HG03558 (cell line): Measurements from ENCODE around the gene GSTM3.

Experiments used
- ATAC-seq: cut with Tn5 transposase; IDR thresholded peaks from one replicate; pipeline ENCODE4 v1.9.1; 2021; ENCODE audit warnings: moderate number of reproducible peaks; ENCODE audit not compliant: unreplicated experiment; ENCODE audit errors: extremely low read depth

GSTM3 gene

GRCh38 chr1:109740615-109741373 lies at the start of gene GSTM3:
Gene GSTM3 (minus strand): TSS chr1:109741038. CDS start chr1:109740287, 751 bp downstream.
- no peak for ATAC-seq

GRCh38 chr1:109790329-109790728 lies 49.5 kb upstream of the GSTM3 start:
- ATAC-seq, result no peak

- ATAC-seq, result no peak
These were observed 48.8 kb upstream of the GSTM3 start for GRCh38 chr1:109789551-109790180.

- no peak for ATAC-seq
These were observed 48.1 kb upstream of the GSTM3 start for GRCh38 chr1:109788695-109789521.

GRCh38 chr1:109787845-109788601 lies 47.2 kb upstream of the GSTM3 start:
- no peak for ATAC-seq

GRCh38 chr1:109787211-109787844 lies 46.5 kb upstream of the GSTM3 start:
- ATAC-seq, result no peak

GRCh38 chr1:109786531-109787021 lies 45.7 kb upstream of the GSTM3 start:
- ATAC-seq, result no peak

- ATAC-seq, result no peak
These were observed 45.3 kb upstream of the GSTM3 start for GRCh38 chr1:109786112-109786480.

GRCh38 chr1:109785446-109786111 lies 44.7 kb upstream of the GSTM3 start:
- ATAC-seq, result no peak

GRCh38 chr1:109784551-109785252 lies 43.9 kb upstream of the GSTM3 start:
- ATAC-seq, result no peak

- no peak for ATAC-seq
These were observed 42.6 kb upstream of the GSTM3 start for GRCh38 chr1:109783436-109783835.

- ATAC-seq, result no peak
These were observed 42.1 kb upstream of the GSTM3 start for GRCh38 chr1:109782927-109783326.

- ATAC-seq, result no peak
These were observed 41.7 kb upstream of the GSTM3 start for GRCh38 chr1:109782514-109782913.

- ATAC-seq, result no peak
These were observed 41.0 kb upstream of the GSTM3 start for GRCh38 chr1:109781806-109782205.

- no peak for ATAC-seq
These were observed 40.1 kb upstream of the GSTM3 start for GRCh38 chr1:109780982-109781381.

GRCh38 chr1:109777980-109778625 lies 37.3 kb upstream of the GSTM3 start:
- no peak for ATAC-seq

GRCh38 chr1:109777436-109777835 lies 36.6 kb upstream of the GSTM3 start:
- ATAC-seq, result no peak

GRCh38 chr1:109776911-109777310 lies 36.1 kb upstream of the GSTM3 start:
- ATAC-seq, result no peak
